WTC11 (cell line): Measurements from ENCODE around the gene STPG4. TPM values are rescaled to one million over a fixed set of nuclear protein-coding genes. Genes with fewer than 3 reads are reported as not detected.
A peak's percentile ranks its signal among the peaks of the same experiment; 100 is the strongest.

Experiments used
- ATAC-seq: fragments of 200-7000 bp; cut with Tn5 transposase; 2 replicates; pipeline ENCODE4 v1.10.0; 2021; ENCODE audit warnings: mild to moderate bottlenecking, moderate library complexity
- CTCF ChIA-PET: fragments of 300-600 bp; sonication (Branson Sonifier 250); formaldehyde crosslinking; loops from one replicate; lab custom pipeline; 2021; ENCODE audit warnings: antibody characterized with exemption; lab: Charles Lee
- POLR2A ChIA-PET: fragments of 350-600 bp; sonication (Branson Sonifier 250); formaldehyde crosslinking; loops from one replicate; lab custom pipeline; 2021; ENCODE audit warnings: antibody characterized with exemption; lab: Charles Lee
- DNase-seq: peaks from one replicate; pipeline ENCODE4 v3.0.0; 2021; ENCODE audit warnings: low spot score
- H3K27ac Mint-ChIP-seq: 2 replicates; pipeline ENCODE4 v1.8.0; 2021; ENCODE audit warnings: mixed read lengths
- H3K27me3 Mint-ChIP-seq: 2 replicates; pipeline ENCODE4 v1.8.0; 2021; ENCODE audit warnings: low read depth, mild to moderate bottlenecking, moderate library complexity, mixed read lengths
- H3K36me3 Mint-ChIP-seq: 2 replicates; pipeline ENCODE4 v1.8.0; 2021; ENCODE audit warnings: mixed read lengths
- H3K4me1 Mint-ChIP-seq: 2 replicates; pipeline ENCODE4 v1.8.0; 2022; ENCODE audit warnings: mixed read lengths
- H3K4me3 Mint-ChIP-seq: 2 replicates; pipeline ENCODE4 v1.8.0; 2021; ENCODE audit warnings: mild to moderate bottlenecking, moderate library complexity, mixed read lengths
- H3K9me3 Mint-ChIP-seq: 2 replicates; pipeline ENCODE4 v1.8.0; 2021; ENCODE audit warnings: mixed read lengths
- ATF1 ChIP-seq: sonication (generic); formaldehyde crosslinking; IDR thresholded peaks from 2 replicates; pipeline ENCODE4 v1.8.1; 2023; ENCODE audit warnings: mild to moderate bottlenecking, moderate library complexity, missing genetic modification reagents
- ATF3 ChIP-seq: sonication (generic); formaldehyde crosslinking; conservative IDR thresholded peaks from 2 replicates; pipeline ENCODE4 v1.8.1; 2022; ENCODE audit warnings: mild to moderate bottlenecking, missing genetic modification reagents
- CREM ChIP-seq: sonication (generic); formaldehyde crosslinking; IDR thresholded peaks from 2 replicates; pipeline ENCODE4 v1.8.1; 2022; ENCODE audit warnings: mild to moderate bottlenecking, missing genetic modification reagents, moderate library complexity
- E2F1 ChIP-seq: sonication (generic); formaldehyde crosslinking; IDR thresholded peaks from 2 replicates; pipeline ENCODE4 v1.8.0; 2022; ENCODE audit warnings: mild to moderate bottlenecking, missing genetic modification reagents
- ELF4 ChIP-seq: sonication (generic); formaldehyde crosslinking; IDR thresholded peaks from 2 replicates; pipeline ENCODE4 v1.8.1; 2022; ENCODE audit warnings: low read depth, mild to moderate bottlenecking, moderate library complexity, missing genetic modification reagents
- ESRRA ChIP-seq: sonication (generic); formaldehyde crosslinking; IDR thresholded peaks from 2 replicates; pipeline ENCODE4 v1.8.1; 2022; ENCODE audit warnings: mild to moderate bottlenecking, missing genetic modification reagents, borderline replicate concordance
- ETV6 ChIP-seq: sonication (generic); formaldehyde crosslinking; IDR thresholded peaks from 2 replicates; pipeline ENCODE4 v1.8.1; 2022; ENCODE audit warnings: mild to moderate bottlenecking, missing genetic modification reagents
- HMGA2 ChIP-seq: fragments of 250-450 bp; sonication (Bioruptor Pico); IDR thresholded peaks from 2 replicates; pipeline ENCODE4 v1.4.0; 2021; ENCODE audit warnings: mild to moderate bottlenecking, moderate library complexity
- IRF1 ChIP-seq: sonication (generic); formaldehyde crosslinking; IDR thresholded peaks from 2 replicates; pipeline ENCODE4 v1.8.0; 2023; ENCODE audit warnings: missing genetic modification reagents
- JUN ChIP-seq: sonication (generic); formaldehyde crosslinking; IDR thresholded peaks from 2 replicates; pipeline ENCODE4 v1.8.0; 2023; ENCODE audit warnings: mild to moderate bottlenecking, missing genetic modification reagents
- NFATC4 ChIP-seq: fragments of 250-450 bp; sonication (Bioruptor Pico); IDR thresholded peaks from 2 replicates; pipeline ENCODE4 v1.9.0; 2021; ENCODE audit warnings: mild to moderate bottlenecking
- NR2C2 ChIP-seq: sonication (generic); formaldehyde crosslinking; IDR thresholded peaks from 2 replicates; pipeline ENCODE4 v1.8.0; 2022; ENCODE audit warnings: mild to moderate bottlenecking, missing genetic modification reagents
- RELA ChIP-seq: sonication (generic); formaldehyde crosslinking; IDR thresholded peaks from 2 replicates; pipeline ENCODE4 v1.8.1; 2022; ENCODE audit warnings: missing genetic modification reagents, mild to moderate bottlenecking, borderline replicate concordance
- RORB ChIP-seq: fragments of 250-450 bp; sonication (Bioruptor Pico); IDR thresholded peaks from 2 replicates; pipeline ENCODE4 v1.9.0; 2021; ENCODE audit warnings: mild to moderate bottlenecking
- SMAD3 ChIP-seq: sonication (generic); formaldehyde crosslinking; IDR thresholded peaks from 2 replicates; pipeline ENCODE4 v1.8.0; 2022; ENCODE audit warnings: missing genetic modification reagents, mild to moderate bottlenecking, borderline replicate concordance
- SP1 ChIP-seq: sonication (generic); formaldehyde crosslinking; conservative IDR thresholded peaks from 2 replicates; pipeline ENCODE4 v1.8.1; 2022; ENCODE audit warnings: missing genetic modification reagents
- TEAD1 ChIP-seq: sonication (generic); formaldehyde crosslinking; IDR thresholded peaks from 2 replicates; pipeline ENCODE4 v1.8.0; 2022; ENCODE audit warnings: mild to moderate bottlenecking, missing genetic modification reagents
- TP53 ChIP-seq: sonication (generic); formaldehyde crosslinking; IDR thresholded peaks from 2 replicates; pipeline ENCODE4 v1.8.1; 2023; ENCODE audit warnings: mild to moderate bottlenecking, missing genetic modification reagents
- USF2 ChIP-seq: sonication (generic); formaldehyde crosslinking; IDR thresholded peaks from 2 replicates; pipeline ENCODE4 v1.8.1; 2023; ENCODE audit warnings: mild to moderate bottlenecking, missing genetic modification reagents, moderate library complexity
- ZNF423 ChIP-seq: fragments of 250-450 bp; sonication (Bioruptor Pico); IDR thresholded peaks from 2 replicates; pipeline ENCODE4 v2.1.2; 2022; ENCODE audit warnings: mild to moderate bottlenecking, moderate library complexity
- total RNA-seq: library from RNA; stranded (reverse); gene quantifications from 3 replicates; pipeline ENCODE4 v1.2.3, GENCODE V29; 2021
- TF ChIP-seq, protein P1 (sequence below): sonication (generic); formaldehyde crosslinking; IDR thresholded peaks from 2 replicates; pipeline ENCODE4 v1.8.1; 2022; ENCODE audit warnings: low read depth, mild to moderate bottlenecking, moderate library complexity, missing genetic modification reagents, borderline replicate concordance

Gene STPG4
- total RNA-seq, 1 experiment from 2014 or later = not detected

DNA sequence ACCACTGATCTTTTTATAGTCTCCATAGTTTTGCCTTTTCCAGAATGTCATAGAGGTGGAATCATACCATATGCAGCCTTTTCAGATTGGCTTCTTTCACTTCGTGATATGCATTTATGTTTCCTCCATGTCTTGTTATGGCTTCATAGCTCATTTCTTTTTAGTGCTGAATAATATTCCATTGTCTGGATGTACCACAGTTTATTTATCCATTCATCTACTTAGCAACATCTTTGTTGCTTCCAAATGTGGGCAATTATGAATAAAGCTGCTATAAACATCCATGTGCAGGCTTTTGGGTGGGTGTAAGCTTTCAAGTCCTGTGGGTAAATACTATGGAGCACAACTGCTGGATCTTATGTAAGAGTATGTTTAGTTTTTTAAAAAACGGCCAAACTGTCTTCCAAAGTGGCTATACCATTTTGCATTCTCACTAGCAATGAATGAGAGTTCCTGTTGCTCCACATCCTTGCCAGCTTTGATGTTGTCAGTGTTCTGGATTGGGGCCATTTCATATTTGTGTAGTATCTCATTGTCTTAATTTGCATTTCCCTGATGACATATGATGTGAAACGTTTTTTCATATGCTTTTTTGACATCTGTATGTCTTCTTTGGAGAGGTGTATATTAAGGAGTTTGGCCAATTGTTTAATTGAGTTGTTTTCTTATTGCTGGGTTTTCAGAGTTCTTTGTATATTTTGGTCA is 20.6 kb downstream of the STPG4 start:
- POLR2A ChIA-PET = no interaction called here
- Mint-ChIP-seq H3K4me1 (peaks cover 2% of the 10 kb centered on the region), H3K27me3 (no peaks in the 10 kb centered on the region), H3K9me3 (peaks cover 33% of the 10 kb centered on the region), H3K36me3 (peaks cover 10% of the 10 kb centered on the region), H3K27ac (no peak overlapping the region), H3K4me3 (no peak overlapping the region)
- TF ChIP-seq ATF3 = no peak
- TF ChIP-seq RELA (CRISPR knock-in tag) = no peak
- no peak for TF ChIP-seq TEAD1
- TF ChIP-seq NR2C2 (CRISPR knock-in tag) = no peak
- no peak for TF ChIP-seq NFATC4 (CRISPR knock-in tag)
- no peak for TF ChIP-seq RORB (CRISPR knock-in tag)
- no peak for TF ChIP-seq JUN (CRISPR knock-in tag)
- TF ChIP-seq E2F1 (CRISPR knock-in tag) = no peak
- TF ChIP-seq SP1 = no peak
- TF ChIP-seq ZNF423 (CRISPR knock-in tag) = no peak
- no peak for ATAC-seq
- CTCF ChIA-PET = no interaction called here
- DNase-seq = no peak

- no peak for TF ChIP-seq CREM (CRISPR knock-in tag)
- no peak for TF ChIP-seq ATF1 (CRISPR knock-in tag)
- TF ChIP-seq, protein P1, sequence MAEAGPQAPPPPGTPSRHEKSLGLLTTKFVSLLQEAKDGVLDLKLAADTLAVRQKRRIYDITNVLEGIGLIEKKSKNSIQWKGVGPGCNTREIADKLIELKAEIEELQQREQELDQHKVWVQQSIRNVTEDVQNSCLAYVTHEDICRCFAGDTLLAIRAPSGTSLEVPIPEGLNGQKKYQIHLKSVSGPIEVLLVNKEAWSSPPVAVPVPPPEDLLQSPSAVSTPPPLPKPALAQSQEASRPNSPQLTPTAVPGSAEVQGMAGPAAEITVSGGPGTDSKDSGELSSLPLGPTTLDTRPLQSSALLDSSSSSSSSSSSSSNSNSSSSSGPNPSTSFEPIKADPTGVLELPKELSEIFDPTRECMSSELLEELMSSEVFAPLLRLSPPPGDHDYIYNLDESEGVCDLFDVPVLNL (CRISPR knock-in tag) = no peak
- TF ChIP-seq NR2C2 (CRISPR knock-in tag) = no peak
- no peak for TF ChIP-seq ZNF423 (CRISPR knock-in tag)
- TF ChIP-seq IRF1 (CRISPR knock-in tag) = no peak
- no peak for TF ChIP-seq USF2 (CRISPR knock-in tag)
- TF ChIP-seq SMAD3 (CRISPR knock-in tag) = no peak
- CTCF ChIA-PET = no interaction called here
- Mint-ChIP-seq H3K36me3 (peaks cover 4% of the 10 kb centered on the region), H3K4me3 (no peak overlapping the region), H3K27ac (no peak overlapping the region), H3K27me3 (peaks cover 6% of the 10 kb centered on the region; the same call in 1 of the 2 replicates), H3K4me1 (peaks cover 11% of the 10 kb centered on the region), H3K9me3 (peaks cover 32% of the 10 kb centered on the region)
- ATAC-seq (no peak), DNase-seq (no peak)
- POLR2A ChIA-PET = no interaction called here
Observed at GRCh38 chr2:47133046-47133445, 22.1 kb downstream of the STPG4 start.

DNA sequence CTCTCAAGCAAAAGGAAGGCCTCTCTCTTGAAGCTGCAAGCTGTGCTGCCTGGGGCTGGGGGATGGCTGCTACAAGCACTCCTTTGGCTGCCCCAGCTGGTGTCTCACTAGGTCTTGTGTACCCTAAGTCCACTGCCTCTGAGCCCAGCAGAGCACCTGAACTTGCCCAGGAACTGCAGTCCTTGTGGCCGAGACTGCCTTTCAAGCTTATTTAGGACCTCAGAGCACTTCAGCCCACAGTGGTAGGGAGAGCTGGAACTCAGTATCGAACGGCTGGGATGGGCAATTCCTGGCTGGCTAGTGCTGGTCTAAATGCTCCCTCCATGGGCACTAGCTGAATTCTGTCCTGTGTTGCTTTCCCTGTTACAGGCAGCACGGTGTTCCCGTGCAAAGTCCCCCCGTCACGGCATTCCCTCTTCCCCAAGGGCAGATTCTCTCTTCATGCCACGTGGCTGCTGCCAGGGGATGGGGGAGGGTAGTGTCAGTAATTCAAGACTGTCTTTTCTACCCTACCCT is 25.9 kb downstream of the STPG4 start:
- Mint-ChIP-seq H3K36me3 (no peaks in the 10 kb centered on the region), H3K27me3 (peaks cover 6% of the 10 kb centered on the region; the same call in 1 of the 2 replicates), H3K4me1 (peaks cover 11% of the 10 kb centered on the region), H3K4me3 (no peak overlapping the region), H3K9me3 (peaks cover 8% of the 10 kb centered on the region), H3K27ac (no peak overlapping the region)
- DNase-seq = no peak
- POLR2A ChIA-PET = no interaction called here
- 0 out of 2 replicates have a peak, but pooled peaks have one; percentile 18 for TF ChIP-seq USF2 (CRISPR knock-in tag)
- 0 out of 2 replicates have a peak, but pooled peaks have one; percentile 29 for TF ChIP-seq ETV6 (CRISPR knock-in tag)
- no peak for TF ChIP-seq E2F1 (CRISPR knock-in tag)
- no peak for TF ChIP-seq HMGA2 (CRISPR knock-in tag)
- no peak for TF ChIP-seq TP53 (CRISPR knock-in tag)
- TF ChIP-seq ELF4 (CRISPR knock-in tag) = no peak
- no peak for TF ChIP-seq ESRRA (CRISPR knock-in tag)
- TF ChIP-seq ZNF423 (CRISPR knock-in tag) = peak; percentile 24; the same call in 1 of the 2 replicates
- no peak for TF ChIP-seq CREM (CRISPR knock-in tag)
- CTCF ChIA-PET = interaction anchor here (0.8 to 5.3 kb wide), 11 partner anchors 8 to 206 kb away, joined by 3 to 43 read pairs (median 4); no protein-coding TSS in a partner anchor
- peak; percentile 64 for ATAC-seq
